GM12878 (cell line): ENCODE data around the gene PLD4. TPM values are rescaled to one million over a fixed set of nuclear protein-coding genes. Genes with fewer than 3 reads are reported as not detected.

Source experiments
- ATAC-seq: fragments of 200-7000 bp; cut with Tn5 transposase; 3 replicates; pipeline ENCODE4 v1.9.1; 2020; ENCODE audit warnings: mild to moderate bottlenecking, moderate library complexity
- BruUV-seq: library from RNA; stranded (reverse); fragments of 400-500 nt; replicated peaks from 2 replicates; lab custom pipeline; 2021; lab: Mats Ljungman, UMichigan
- CTCF ChIA-PET: fragments of 300-600 bp; sonication (Branson Sonifier 250); formaldehyde crosslinking; extraction: SDS; loops from one replicate; lab custom pipeline; 2021; ENCODE audit warnings: inconsistent platforms; lab: Yijun Ruan, JAX
- POLR2A ChIA-PET: fragments of 350-600 bp; formaldehyde crosslinking; extraction: SDS; loops from one replicate; lab custom pipeline; 2021; ENCODE audit warnings: inconsistent platforms; lab: Charles Lee
- RAD21 ChIA-PET: fragments of 300-600 bp; sonication (Branson Sonifier 250); formaldehyde crosslinking; loops from one replicate; lab custom pipeline; 2023; ENCODE audit warnings: antibody characterized with exemption; ENCODE audit not compliant: unreplicated experiment; lab: Charles Lee
- SMC1A ChIA-PET: fragments of 300-600 bp; sonication (Branson Sonifier 250); formaldehyde crosslinking; loops from one replicate; lab custom pipeline; 2023; ENCODE audit not compliant: unreplicated experiment, uncharacterized antibody; lab: Charles Lee
- DNase-seq: peaks from one replicate; pipeline ENCODE4 v3.0.0-alpha.2; 2011; ENCODE audit warnings: low read depth, low spot score
- FAIRE-seq: peaks from 3 replicates; lab custom pipeline; 2011; peaks lifted over from hg19 to GRCh38; lab: Jason Lieb, UNC
- H2AFZ ChIP-seq: 2 replicates; pipeline ENCODE4 v1.6.0; 2011; ENCODE audit warnings: low read depth, low read length, control low read depth; ENCODE audit not compliant: control insufficient read depth
- H3K27ac ChIP-seq: 2 replicates; pipeline ENCODE4 v1.5.1; 2011; ENCODE audit warnings: control low read depth; ENCODE audit not compliant: control insufficient read depth, insufficient read depth
- H3K27me3 ChIP-seq, 2 experiments: replicated peaks in 1 of 2; 2 replicates each; pipeline versions ENCODE4 v1.6.0 to v1.6.1; 2011; ENCODE audit warnings: low read length in 1 of 2; ENCODE audit not compliant: control insufficient read depth in 2 of 2, insufficient read depth in 2 of 2
- H3K36me3 ChIP-seq, 2 experiments: 2 replicates each; pipeline ENCODE4 v1.5.1; 2011; ENCODE audit warnings: low read length in 1 of 2; ENCODE audit not compliant: control insufficient read depth in 2 of 2, insufficient read depth in 2 of 2
- H3K4me1 ChIP-seq: 2 replicates; pipeline ENCODE4 v1.6.1; 2011; ENCODE audit warnings: mild to moderate bottlenecking, low read length, moderate library complexity, mixed read lengths; ENCODE audit not compliant: control insufficient read depth, insufficient read depth
- H3K4me2 ChIP-seq: 2 replicates; pipeline ENCODE4 v1.6.0; 2011; ENCODE audit warnings: control low read depth; ENCODE audit not compliant: control insufficient read depth, insufficient read depth
- H3K4me3 ChIP-seq: fragments of 200-600 bp; sonication (generic); 2 replicates; pipeline ENCODE4 v1.5.1; 2016
- H3K79me2 ChIP-seq: 2 replicates; pipeline ENCODE4 v1.6.0; 2011; ENCODE audit warnings: low read length; ENCODE audit not compliant: control insufficient read depth, insufficient read depth
- H3K9ac ChIP-seq: 2 replicates; pipeline ENCODE4 v1.8.0; 2011; ENCODE audit warnings: low read length, control low read depth, mixed read lengths; ENCODE audit not compliant: control insufficient read depth, insufficient read depth
- H3K9me3 ChIP-seq: replicated peaks from 3 replicates; pipeline ENCODE4 v1.5.1; 2011; ENCODE audit warnings: mild to moderate bottlenecking, low read length; ENCODE audit not compliant: control insufficient read depth, insufficient read depth
- H4K20me1 ChIP-seq: 2 replicates; pipeline ENCODE4 v1.6.0; 2011; ENCODE audit not compliant: control insufficient read depth, insufficient read depth
- ATF7 ChIP-seq: fragments of 450-650 bp; IDR thresholded peaks from 2 replicates; pipeline ENCODE4 v1.6.1; 2016; ENCODE audit warnings: low read depth, mild to moderate bottlenecking
- BCL11A ChIP-seq: IDR thresholded peaks from 2 replicates; pipeline ENCODE4 v1.6.1; 2011; ENCODE audit warnings: low read depth, low read length
- BCL3 ChIP-seq: IDR thresholded peaks from 2 replicates; pipeline ENCODE4 v1.6.1; 2011; ENCODE audit warnings: borderline replicate concordance, low read depth, mild to moderate bottlenecking, moderate library complexity, low read length; ENCODE audit not compliant: insufficient read depth, poor library complexity, severe bottlenecking
- CEBPZ ChIP-seq: fragments of 150-350 bp; IDR thresholded peaks from 2 replicates; pipeline ENCODE4 v1.6.1; 2016; ENCODE audit warnings: low read depth, low read length
- HDGF ChIP-seq: fragments of 450-650 bp; IDR thresholded peaks from 2 replicates; pipeline ENCODE4 v1.6.1; 2016; ENCODE audit warnings: antibody characterized with exemption
- IKZF1 ChIP-seq: fragments of 450-650 bp; conservative IDR thresholded peaks from 2 replicates; pipeline ENCODE4 v1.6.1; 2017; ENCODE audit warnings: antibody characterized with exemption, mild to moderate bottlenecking
- IRF4 ChIP-seq: IDR thresholded peaks from 2 replicates; pipeline ENCODE4 v1.6.1; 2011; ENCODE audit warnings: low read depth, low read length
- MTA2 ChIP-seq: fragments of 450-650 bp; IDR thresholded peaks from 2 replicates; pipeline ENCODE4 v1.6.1; 2016; ENCODE audit warnings: low read depth, mild to moderate bottlenecking, moderate library complexity
- NFXL1 ChIP-seq: fragments of 450-650 bp; IDR thresholded peaks from 2 replicates; pipeline ENCODE4 v1.6.1; 2017; ENCODE audit warnings: antibody characterized with exemption, mild to moderate bottlenecking, borderline replicate concordance
- RAD51 ChIP-seq: fragments of 450-650 bp; IDR thresholded peaks from 2 replicates; pipeline ENCODE4 v1.6.1; 2016; ENCODE audit warnings: moderate library complexity, mild to moderate bottlenecking, inconsistent platforms
- RB1 ChIP-seq: fragments of 450-650 bp; formaldehyde crosslinking; IDR thresholded peaks from 2 replicates; pipeline ENCODE4 v1.6.1; 2017; ENCODE audit warnings: mild to moderate bottlenecking, borderline replicate concordance
- RBBP5 ChIP-seq: fragments of 200-600 bp; sonication (generic); conservative IDR thresholded peaks from 2 replicates; pipeline ENCODE4 v1.6.1; 2016
- RELA ChIP-seq: fragments of 450-650 bp; IDR thresholded peaks from 2 replicates; pipeline ENCODE4 v1.8.0; 2014; ENCODE audit warnings: borderline replicate concordance; ENCODE audit not compliant: partially characterized antibody
- SMC3 ChIP-seq: IDR thresholded peaks from 2 replicates; pipeline ENCODE4 v1.6.1; 2011; ENCODE audit warnings: low read length, improper control_type of control experiment, borderline replicate concordance
- SP1 ChIP-seq: IDR thresholded peaks from one replicate; pipeline ENCODE4 v1.6.1; 2011; ENCODE audit warnings: low read depth, low read length
- SREBF2 ChIP-seq: IDR thresholded peaks from 2 replicates; pipeline ENCODE4 v1.6.1; 2012; ENCODE audit warnings: mild to moderate bottlenecking, low read length
- SUPT20H ChIP-seq: IDR thresholded peaks from 2 replicates; pipeline ENCODE4 v1.6.1; 2011; ENCODE audit warnings: low read depth, mild to moderate bottlenecking, low read length, moderate library complexity, borderline replicate concordance; ENCODE audit not compliant: control insufficient read depth
- TCF3 ChIP-seq: IDR thresholded peaks from 2 replicates; pipeline ENCODE4 v1.6.1; 2012; ENCODE audit warnings: low read depth, mild to moderate bottlenecking, low read length, borderline replicate concordance; ENCODE audit not compliant: insufficient read depth
- WGBS: methylation state at CpG from one replicate; pipeline ENCODE4 v1.1.6; 2016; ENCODE audit warnings: low lambda C conversion rate; ENCODE audit not compliant: insufficient replicate concordance, insufficient coverage; ENCODE audit errors: missing lambda C conversion rate; 5-methylcytosine and 5-hydroxymethylcytosine counted together
- in situ Hi-C: fragments of 300-500 bp; cut with MboI; formaldehyde crosslinking; loops from 9 replicates; pipeline ENCODE4 v1.14.3; 2018; ENCODE audit warnings: mixed read lengths
- intact Hi-C: fragments of 100-400 bp; cut with micrococcal nuclease; formaldehyde crosslinking; loops from one replicate; pipeline ENCODE4 v1.14.2; 2022; ENCODE audit not compliant: unreplicated experiment
- polyA plus RNA-seq, 11 experiments: library from polyadenylated mRNA; depleted of rRNA in 4 of 11; unstranded in 6 of 11; stranded (reverse) in 5 of 11; fragments of >200 nt; fragmentation: Nextera tagmentation in 4 of 11; fragmentation: Illumina TruSeq in 1 of 11; extraction: Ambion mirVana in 4 of 11; extraction: Trizol in 1 of 11; gene quantifications; 1 replicate in 1 of 11; 2 replicates in 10 of 11; pipeline versions ENCODE4 v1.2.1 to v1.2.3, GENCODE V29; 2011 to 2016; ENCODE audit warnings: inconsistent platforms in 2 of 11, missing spikeins in 2 of 11, low read depth in 1 of 11
- total RNA-seq, 4 experiments: library from RNA; depleted of rRNA in 3 of 4; stranded (reverse); fragments of >200 nt in 3 of 4; fragmentation: Illumina TruSeq in 1 of 4; extraction: Trizol in 1 of 4; gene quantifications; 2 replicates each; pipeline versions ENCODE4 v1.2.1 to v1.2.3, GENCODE V29; 2013 to 2021
- TF ChIP-seq, protein P1 (sequence below): fragments of 450-650 bp; IDR thresholded peaks from 2 replicates; pipeline ENCODE4 v1.6.1; 2016; ENCODE audit warnings: mild to moderate bottlenecking

Gene PLD4
- total and polyA plus RNA-seq, 10 of the 15 experiments (the other 5 are each of a cell fraction or from before 2014, with no cell fraction given), result 0.20 to 57.7 (median 9.9) TPM

- DNase-seq (peak; percentile 88), FAIRE-seq (peak; percentile 100), ATAC-seq (peak; percentile 93)
- peaks cover 48% of the 10 kb centered on the region for H3K4me1 ChIP-seq
- BruUV-seq, result no TSS peak
- H3K4me3 ChIP-seq, result peak overlapping the region; percentile 67
- peak overlapping the region; percentile 95 for H3K4me2 ChIP-seq
- in situ Hi-C loops (no loop called here), intact Hi-C loops (no loop called here)
- H3K79me2 ChIP-seq, result 0 out of 2 replicates have a peak, but pooled peaks cover 2% of the 10 kb centered on the region
- CTCF ChIA-PET, result interaction anchor here (0.6 to 1.4 kb wide), 3 partner anchors 118 to 231 kb away, joined by 3 to 4 read pairs (median 3); no protein-coding TSS in a partner anchor
- 1% methylated on average over 16 of the region's 21 CpGs for WGBS
- no peaks in the 10 kb centered on the region for H3K36me3 ChIP-seq
- peaks cover 6% of the 10 kb centered on the region; the same call in 2 of the 3 replicates for H3K9me3 ChIP-seq
- RAD21 ChIA-PET, result no interaction called here
- peak overlapping the region; percentile 47 for H3K9ac ChIP-seq
- H3K27ac ChIP-seq, result peak overlapping the region; percentile 78
- H3K27me3 ChIP-seq, result peaks cover 0 to 2% of the 10 kb centered on the region in 2 experiments; a peak in 2 of 4 replicates
- no peaks in the 10 kb centered on the region; the same call in 1 of the 2 replicates for H4K20me1 ChIP-seq
- POLR2A ChIA-PET, result no interaction called here
- no peak overlapping the region for H2AFZ ChIP-seq
- SMC1A ChIA-PET, result no interaction called here
- no peak for TF ChIP-seq CEBPZ
- TF ChIP-seq TCF3, result no peak
- TF ChIP-seq IRF4, result peak; percentile 95
- peak; percentile 55 for TF ChIP-seq SP1
- TF ChIP-seq IKZF1, result peak; percentile 91
- TF ChIP-seq RBBP5, result no peak
- no peak for TF ChIP-seq SUPT20H
- peak; percentile 87 for TF ChIP-seq MTA2
- TF ChIP-seq RELA, result no peak
- TF ChIP-seq, protein P1, sequence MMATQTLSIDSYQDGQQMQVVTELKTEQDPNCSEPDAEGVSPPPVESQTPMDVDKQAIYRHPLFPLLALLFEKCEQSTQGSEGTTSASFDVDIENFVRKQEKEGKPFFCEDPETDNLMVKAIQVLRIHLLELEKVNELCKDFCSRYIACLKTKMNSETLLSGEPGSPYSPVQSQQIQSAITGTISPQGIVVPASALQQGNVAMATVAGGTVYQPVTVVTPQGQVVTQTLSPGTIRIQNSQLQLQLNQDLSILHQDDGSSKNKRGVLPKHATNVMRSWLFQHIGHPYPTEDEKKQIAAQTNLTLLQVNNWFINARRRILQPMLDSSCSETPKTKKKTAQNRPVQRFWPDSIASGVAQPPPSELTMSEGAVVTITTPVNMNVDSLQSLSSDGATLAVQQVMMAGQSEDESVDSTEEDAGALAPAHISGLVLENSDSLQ, result peak; percentile 10; the same call in 1 of the 2 replicates
- no peak for TF ChIP-seq SREBF2
- no peak; the same call in 1 of the 2 replicates for TF ChIP-seq RAD51
- TF ChIP-seq NFXL1, result no peak
- no peak for TF ChIP-seq RB1
- peak; percentile 82 for TF ChIP-seq ATF7
- TF ChIP-seq BCL11A, result peak; percentile 83
- TF ChIP-seq BCL3, result peak; percentile 12
- no peak for TF ChIP-seq HDGF
- TF ChIP-seq SMC3, result no peak
These were observed 2.1 kb downstream of the PLD4 start for GRCh38 chr14:104926619-104927431.
